Esophagus (tissue), 2 donors: Measurements from ENCODE around the gene LRP1B. TPM values are rescaled to one million over a fixed set of nuclear protein-coding genes. Genes with fewer than 3 reads are reported as not detected.

ENCODE experiments used
- H3K27ac ChIP-seq, 2 donors: one replicate each; pipeline ENCODE4 v1.5.1; 2013; ENCODE audit warnings: low read depth in 2 of 2, mild to moderate bottlenecking in 2 of 2, inconsistent platforms in 1 of 2, low read length in 1 of 2, moderate library complexity in 1 of 2
- H3K27me3 ChIP-seq, 2 donors: one replicate each; pipeline ENCODE4 v1.6.1; 2013; ENCODE audit warnings: low read length in 2 of 2, control low read depth in 1 of 2, mild to moderate bottlenecking in 1 of 2; ENCODE audit not compliant: insufficient read depth in 2 of 2, control insufficient read depth in 1 of 2
- H3K36me3 ChIP-seq, 2 donors: one replicate each; pipeline ENCODE4 v1.6.1; 2013; ENCODE audit warnings: low read length in 1 of 2; ENCODE audit not compliant: control insufficient read depth in 2 of 2, insufficient read depth in 2 of 2
- H3K4me1 ChIP-seq, 2 donors: one replicate each; pipeline ENCODE4 v1.6.1; 2013; ENCODE audit warnings: low read length in 1 of 2; ENCODE audit not compliant: control insufficient read depth in 2 of 2, insufficient read depth in 2 of 2
- H3K4me3 ChIP-seq, 2 donors: one replicate each; pipeline ENCODE4 v1.5.1; 2013; ENCODE audit warnings: low read length in 2 of 2, mild to moderate bottlenecking in 2 of 2, low read depth in 1 of 2, moderate library complexity in 1 of 2
- H3K9me3 ChIP-seq, 2 donors: one replicate each; pipeline ENCODE4 v1.6.1; 2013; ENCODE audit warnings: mild to moderate bottlenecking in 2 of 2, low read depth in 1 of 2, low read length in 1 of 2, moderate library complexity in 1 of 2; ENCODE audit not compliant: control insufficient read depth in 2 of 2, insufficient read depth in 1 of 2
- WGBS, 2 donors: extraction: QIAGEN DNeasy Blood & Tissue Kit; methylation state at CpG; one replicate each; pipeline ENCODE4 v1.1.7; 2013; 5-methylcytosine and 5-hydroxymethylcytosine counted together
- polyA plus RNA-seq, 2 donors: library from polyadenylated mRNA; stranded (reverse); fragments of 200-250 nt; gene quantifications; one replicate each; pipeline ENCODE4 v1.2.3, GENCODE V29; 2013
- donor health status: healthy with polysubstance abuse.
- donor health status: Bipolar disorder and iron deficiency.

LRP1B gene
- polyA plus RNA-seq, 2 donors = 0.02 to 0.10 TPM

DNA sequence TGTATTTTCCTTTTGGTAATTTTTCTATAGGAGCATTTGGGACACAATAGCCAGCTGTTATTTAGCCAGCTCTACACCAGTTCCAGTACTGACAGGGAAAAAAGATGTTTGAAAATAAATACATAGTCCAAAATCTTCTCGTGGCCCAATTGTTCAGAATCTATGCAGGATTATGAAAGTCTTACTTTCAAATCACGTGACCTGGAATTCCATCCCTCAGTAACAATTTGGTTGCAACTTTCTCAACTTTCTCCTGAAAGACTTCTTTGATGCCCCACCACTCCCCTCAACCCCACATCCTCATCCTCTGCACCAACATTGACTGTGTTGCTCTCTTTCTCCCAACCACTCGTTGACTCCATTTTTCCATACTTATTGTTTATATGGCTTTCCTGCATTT lies 539.0 kb downstream of the LRP1B start:
- WGBS, 2 donors = 58 to 78% methylated on average over 3 of the region's 3 CpGs
- no peak overlapping the region for H3K4me3 ChIP-seq
- H3K27ac ChIP-seq = no peak overlapping the region
- no peaks in the 10 kb centered on the region for H3K9me3 ChIP-seq
- H3K36me3 ChIP-seq = no peaks in the 10 kb centered on the region
- H3K4me1 ChIP-seq = no peaks in the 10 kb centered on the region
- no peaks in the 10 kb centered on the region for H3K27me3 ChIP-seq

DNA sequence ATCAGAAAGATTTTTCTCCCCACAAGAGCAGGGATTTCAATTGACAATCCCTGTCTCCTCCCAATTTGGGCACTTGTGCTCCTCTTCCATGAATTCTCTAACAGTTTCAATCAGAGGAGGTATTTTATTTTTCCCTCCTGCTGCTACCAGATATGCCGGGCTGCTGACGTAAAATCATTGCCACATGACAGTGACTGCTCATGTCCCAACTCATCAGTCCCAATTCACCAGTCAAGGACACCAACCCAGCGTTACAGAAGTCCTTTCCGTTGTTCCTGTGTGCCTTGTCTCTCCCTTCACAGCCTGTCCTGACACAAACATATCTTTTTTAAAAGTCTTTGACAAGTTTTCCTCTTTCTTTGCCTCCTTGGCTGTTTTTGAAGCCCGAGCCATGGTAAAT lies 540.2 kb downstream of the LRP1B start:
- H3K27ac ChIP-seq = no peak overlapping the region
- no peaks in the 10 kb centered on the region for H3K36me3 ChIP-seq
- H3K4me3 ChIP-seq = no peak overlapping the region
- 79 to 89% methylated on average over 5 of the region's 5 CpGs for WGBS, 2 donors
- H3K27me3 ChIP-seq = no peaks in the 10 kb centered on the region
- H3K4me1 ChIP-seq = no peaks in the 10 kb centered on the region
- H3K9me3 ChIP-seq = no peaks in the 10 kb centered on the region

DNA sequence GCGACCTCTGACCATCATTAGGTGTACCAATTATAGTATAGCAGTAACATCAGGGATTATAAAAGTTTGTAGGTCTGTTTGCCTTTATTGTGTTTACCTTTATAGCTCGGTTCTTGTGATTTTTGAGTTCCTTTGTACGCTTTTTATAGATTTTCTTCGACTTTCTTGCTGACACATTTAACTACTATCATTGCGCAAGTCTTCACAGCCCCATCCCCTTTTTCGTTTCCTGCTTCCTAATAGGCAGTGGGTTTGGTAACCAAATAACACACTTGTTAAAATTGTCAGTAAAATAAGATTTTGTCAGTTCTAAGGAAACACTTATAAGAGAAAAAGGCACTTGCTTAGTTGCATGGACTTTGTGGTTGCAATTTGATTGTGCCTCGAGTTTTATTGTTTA lies 541.5 kb downstream of the LRP1B start:
- Histone ChIP-seq H3K27ac (no peak overlapping the region), H3K27me3 (no peaks in the 10 kb centered on the region), H3K36me3 (no peaks in the 10 kb centered on the region), H3K4me3 (no peak overlapping the region), H3K9me3 (no peaks in the 10 kb centered on the region), H3K4me1 (no peaks in the 10 kb centered on the region)
- 77 to 80% methylated on average over 7 of the region's 7 CpGs for WGBS, 2 donors

DNA sequence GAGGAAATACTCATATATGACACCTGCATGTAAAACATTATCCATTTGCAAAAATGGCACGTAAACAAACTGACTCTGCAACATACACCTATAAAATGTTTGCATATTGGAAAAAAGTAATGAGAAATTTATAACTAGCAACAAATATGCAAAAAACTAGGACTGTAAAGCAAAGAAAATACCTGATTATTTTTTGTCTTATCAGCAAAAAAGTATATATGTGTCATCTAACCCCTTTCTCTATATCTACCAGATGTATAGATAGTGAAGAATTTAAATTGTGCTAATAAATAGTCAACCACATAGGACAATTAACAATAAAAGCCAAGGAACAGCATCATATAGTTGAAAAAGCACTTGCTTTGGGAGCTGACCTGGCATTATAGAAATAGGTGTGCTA lies 543.8 kb downstream of the LRP1B start:
- no peaks in the 10 kb centered on the region for H3K9me3 ChIP-seq
- H3K27ac ChIP-seq = no peak overlapping the region
- WGBS, 2 donors = 89 to 90% methylated on average over 1 of the region's 1 CpG
- H3K4me3 ChIP-seq = no peak overlapping the region
- H3K36me3 ChIP-seq = no peaks in the 10 kb centered on the region
- H3K27me3 ChIP-seq = no peaks in the 10 kb centered on the region
- H3K4me1 ChIP-seq = no peaks in the 10 kb centered on the region

DNA sequence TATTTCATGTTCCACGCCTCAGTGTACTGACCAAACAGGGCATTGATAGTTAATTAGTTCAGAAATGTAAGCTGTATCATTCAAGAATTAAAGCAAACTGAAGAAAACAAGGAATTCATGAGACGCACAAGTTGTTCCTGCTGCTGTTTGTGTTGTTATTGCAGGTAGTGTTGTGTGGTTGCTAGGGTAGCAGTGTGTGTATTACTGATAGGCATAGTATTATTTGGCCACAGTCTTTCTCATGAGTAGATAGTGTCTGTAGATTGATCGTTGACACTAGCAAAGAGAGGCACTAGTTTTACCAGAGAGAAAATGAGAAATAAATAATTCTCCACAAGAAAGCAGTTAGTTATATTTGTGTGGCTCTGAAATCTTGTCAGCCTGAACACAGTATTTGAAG lies 548.6 kb downstream of the LRP1B start:
- Histone ChIP-seq H3K36me3 (no peaks in the 10 kb centered on the region), H3K4me1 (no peaks in the 10 kb centered on the region), H3K27me3 (no peaks in the 10 kb centered on the region), H3K4me3 (no peak overlapping the region), H3K27ac (no peak overlapping the region), H3K9me3 (no peaks in the 10 kb centered on the region)
- WGBS, 2 donors = 53 to 74% methylated on average over 3 of the region's 3 CpGs

DNA sequence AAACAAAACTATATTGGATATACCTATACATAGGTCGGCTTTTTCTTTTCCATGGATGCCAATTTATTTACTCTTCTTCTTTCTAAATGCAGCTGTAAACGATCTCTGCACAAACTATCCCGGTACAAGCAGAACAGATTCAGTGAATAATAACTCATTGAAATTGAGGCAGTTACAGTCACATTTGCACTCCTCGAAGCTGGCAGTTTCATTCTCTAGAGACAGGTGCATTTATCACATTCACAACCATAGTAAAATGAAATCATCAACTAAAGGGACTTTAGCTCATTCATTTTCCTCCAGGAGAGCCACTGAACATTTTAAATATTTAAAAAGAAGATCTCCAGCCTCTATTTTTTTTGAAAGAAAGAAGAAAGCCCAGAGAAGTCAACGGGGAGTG lies 551.7 kb downstream of the LRP1B start:
- Histone ChIP-seq H3K4me3 (no peak overlapping the region), H3K27ac (no peak overlapping the region), H3K36me3 (no peaks in the 10 kb centered on the region), H3K27me3 (no peaks in the 10 kb centered on the region), H3K4me1 (no peaks in the 10 kb centered on the region), H3K9me3 (no peaks in the 10 kb centered on the region)
- 84 to 87% methylated on average over 5 of the region's 5 CpGs for WGBS, 2 donors

DNA sequence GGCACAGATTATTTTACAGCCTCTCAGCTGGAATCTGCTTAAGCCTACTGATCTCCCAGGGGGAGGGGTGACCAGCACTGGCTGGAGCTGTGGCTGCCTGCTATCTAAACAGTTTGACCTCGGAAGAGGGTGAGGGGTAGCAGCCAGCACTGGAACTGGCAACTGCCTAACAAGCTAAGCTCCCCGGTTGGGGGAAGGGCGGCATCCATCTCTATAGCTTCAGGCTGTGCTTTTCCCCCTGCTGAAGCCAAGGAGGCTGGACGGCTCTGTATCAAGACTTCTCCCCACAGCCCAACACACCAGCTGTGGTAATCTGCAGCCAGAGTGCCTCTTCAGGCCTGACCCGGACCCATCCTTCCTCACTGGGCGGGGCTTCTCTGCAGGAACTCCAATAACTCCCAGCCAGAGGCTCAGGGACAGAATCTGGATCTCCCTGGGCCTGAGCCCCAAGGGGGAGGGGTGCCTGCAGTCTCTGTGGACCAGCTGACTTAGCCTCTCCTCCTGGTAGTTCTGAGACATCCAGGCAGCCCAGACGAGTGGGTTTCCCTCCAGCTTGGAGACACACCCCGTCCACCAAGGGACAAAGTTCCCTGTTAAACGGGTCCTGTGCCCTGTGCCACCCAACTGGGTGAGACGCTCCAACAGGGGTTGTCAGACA lies 560.2 kb downstream of the LRP1B start:
- H3K27me3 ChIP-seq = no peaks in the 10 kb centered on the region
- no peak overlapping the region for H3K4me3 ChIP-seq
- H3K36me3 ChIP-seq = no peaks in the 10 kb centered on the region
- WGBS, 2 donors = 68 to 79% methylated on average over 9 to 10 of the region's 10 CpGs
- peaks cover 0 to 7% of the 10 kb centered on the region in 2 donors for H3K9me3 ChIP-seq
- no peak overlapping the region for H3K27ac ChIP-seq
- no peaks in the 10 kb centered on the region for H3K4me1 ChIP-seq

DNA sequence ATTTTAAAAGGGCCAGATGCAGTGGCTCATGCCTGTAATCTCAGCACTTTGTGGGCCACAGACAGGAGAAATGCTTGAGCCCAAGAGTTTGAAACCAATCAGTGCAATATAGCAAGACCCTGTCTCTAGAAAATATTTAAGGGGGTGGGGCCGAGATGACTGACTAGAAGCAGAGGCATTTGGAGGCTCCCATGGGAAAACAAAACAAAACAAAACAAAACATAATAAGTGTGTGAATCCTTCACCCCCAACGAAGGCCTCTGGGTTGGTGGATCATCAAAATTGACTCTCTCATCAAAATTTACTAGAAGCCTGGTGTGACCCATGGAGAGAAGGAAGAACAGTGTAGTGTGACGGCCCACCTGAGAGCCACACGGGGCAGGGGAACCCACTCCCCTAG lies 560.9 kb downstream of the LRP1B start:
- H3K9me3 ChIP-seq = peaks cover 0 to 7% of the 10 kb centered on the region in 2 donors
- WGBS, 2 donors = 86 to 88% methylated on average over 4 of the region's 4 CpGs
- no peaks in the 10 kb centered on the region for H3K27me3 ChIP-seq
- no peaks in the 10 kb centered on the region for H3K4me1 ChIP-seq
- no peaks in the 10 kb centered on the region for H3K36me3 ChIP-seq
- H3K4me3 ChIP-seq = no peak overlapping the region
- no peak overlapping the region for H3K27ac ChIP-seq

DNA sequence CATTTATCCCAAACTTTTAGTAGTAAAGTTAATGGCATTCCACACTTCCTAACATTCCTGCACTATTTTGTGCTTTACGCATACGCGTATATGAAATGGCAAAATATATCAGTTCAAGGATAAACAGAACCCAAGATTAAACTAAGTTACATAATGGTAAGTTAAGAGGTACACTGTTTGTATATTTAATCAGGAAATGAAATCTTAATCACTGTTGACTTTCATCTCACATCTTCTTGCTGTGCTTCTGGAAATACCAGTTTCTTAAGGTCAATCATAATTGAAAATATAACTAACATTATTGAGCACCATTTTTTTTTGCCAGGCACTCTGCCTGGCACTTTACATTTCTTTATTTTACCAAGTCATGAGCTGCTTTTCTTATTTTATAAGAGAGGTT lies 565.2 kb downstream of the LRP1B start:
- no peaks in the 10 kb centered on the region for H3K36me3 ChIP-seq
- WGBS, 2 donors = 88 to 91% methylated on average over 3 of the region's 3 CpGs
- no peak overlapping the region for H3K27ac ChIP-seq
- no peak overlapping the region for H3K4me3 ChIP-seq
- peaks cover 0 to 3% of the 10 kb centered on the region in 2 donors for H3K9me3 ChIP-seq
- H3K27me3 ChIP-seq = no peaks in the 10 kb centered on the region
- H3K4me1 ChIP-seq = no peaks in the 10 kb centered on the region

DNA sequence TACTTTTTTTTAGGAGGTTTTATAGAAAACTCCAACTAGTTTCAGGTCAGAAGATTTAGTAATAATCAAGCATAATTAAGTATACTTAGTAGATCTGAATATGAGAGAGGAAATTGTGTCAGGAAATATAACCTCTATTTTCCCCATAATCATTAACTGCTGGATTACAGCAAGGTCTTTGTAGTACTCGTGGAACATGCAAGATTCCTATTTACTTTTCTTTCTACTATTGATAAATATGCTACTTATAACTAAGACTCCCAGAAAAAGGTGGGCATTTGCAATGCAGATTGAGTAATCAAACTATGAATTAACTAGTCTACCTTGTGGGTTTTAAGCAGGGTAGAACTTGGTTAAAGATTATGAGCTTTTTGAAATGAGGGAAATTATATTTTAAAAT lies 570.1 kb downstream of the LRP1B start:
- Histone ChIP-seq H3K4me1 (no peaks in the 10 kb centered on the region), H3K9me3 (no peaks in the 10 kb centered on the region), H3K36me3 (no peaks in the 10 kb centered on the region), H3K27me3 (no peaks in the 10 kb centered on the region), H3K4me3 (no peak overlapping the region), H3K27ac (no peak overlapping the region)
- WGBS, 2 donors = 48 to 68% methylated on average over 1 of the region's 1 CpG
